Stimulated activated CD4-positive, alpha-beta T cell treated with anti-CD3 and anti-CD28 coated beads, Interleukin-2, amount 100 ng/mL, for 4 hours (primary cell): ENCODE data around the gene SLC2A6.

ENCODE experiments used
- DNase-seq: peaks from one replicate; pipeline ENCODE4 v3.0.0-alpha.2; 2020; ENCODE audit warnings: low read depth

The SLC2A6 gene

DNA sequence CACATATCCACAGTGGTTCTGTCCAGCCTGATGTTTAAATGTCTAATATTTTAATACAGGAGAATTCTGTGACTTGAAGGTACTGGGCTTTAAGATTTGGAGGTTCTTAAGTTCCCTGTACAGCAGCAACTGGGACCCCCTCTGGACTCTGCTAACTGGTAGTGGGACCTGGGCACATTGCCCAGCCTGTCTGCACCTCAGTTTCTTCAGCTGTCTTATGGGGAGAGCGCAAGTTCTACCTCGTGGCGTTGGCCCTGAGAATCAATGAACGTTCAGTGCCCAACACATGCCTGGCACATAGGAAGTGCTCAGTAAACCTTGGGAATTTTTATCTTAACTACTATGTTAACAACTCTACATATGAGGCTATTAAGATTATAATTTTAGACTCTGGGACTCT, 1.4 kb downstream of the SLC2A6 start:
- no peak for DNase-seq

DNA sequence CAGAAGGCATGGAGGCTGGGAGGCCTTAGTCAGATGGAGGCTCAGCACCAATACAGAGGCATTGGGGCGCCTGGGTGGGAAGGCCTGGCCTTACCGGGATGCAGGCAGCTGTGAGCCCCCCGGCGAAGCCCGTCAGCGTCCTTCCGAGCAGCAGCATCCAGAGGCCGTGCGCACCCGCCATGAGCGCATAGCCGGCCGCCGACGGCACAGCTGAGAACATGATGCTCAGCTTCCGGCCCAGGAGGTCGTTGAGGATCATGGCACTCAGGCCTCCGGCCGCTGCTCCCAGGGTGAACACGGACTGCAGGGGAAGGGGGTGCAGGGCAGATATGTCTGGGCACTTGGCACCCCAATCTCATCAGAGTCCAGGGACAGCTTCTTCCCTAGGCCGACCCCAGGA, 2.0 kb downstream of the SLC2A6 start:
- no peak for DNase-seq

DNA sequence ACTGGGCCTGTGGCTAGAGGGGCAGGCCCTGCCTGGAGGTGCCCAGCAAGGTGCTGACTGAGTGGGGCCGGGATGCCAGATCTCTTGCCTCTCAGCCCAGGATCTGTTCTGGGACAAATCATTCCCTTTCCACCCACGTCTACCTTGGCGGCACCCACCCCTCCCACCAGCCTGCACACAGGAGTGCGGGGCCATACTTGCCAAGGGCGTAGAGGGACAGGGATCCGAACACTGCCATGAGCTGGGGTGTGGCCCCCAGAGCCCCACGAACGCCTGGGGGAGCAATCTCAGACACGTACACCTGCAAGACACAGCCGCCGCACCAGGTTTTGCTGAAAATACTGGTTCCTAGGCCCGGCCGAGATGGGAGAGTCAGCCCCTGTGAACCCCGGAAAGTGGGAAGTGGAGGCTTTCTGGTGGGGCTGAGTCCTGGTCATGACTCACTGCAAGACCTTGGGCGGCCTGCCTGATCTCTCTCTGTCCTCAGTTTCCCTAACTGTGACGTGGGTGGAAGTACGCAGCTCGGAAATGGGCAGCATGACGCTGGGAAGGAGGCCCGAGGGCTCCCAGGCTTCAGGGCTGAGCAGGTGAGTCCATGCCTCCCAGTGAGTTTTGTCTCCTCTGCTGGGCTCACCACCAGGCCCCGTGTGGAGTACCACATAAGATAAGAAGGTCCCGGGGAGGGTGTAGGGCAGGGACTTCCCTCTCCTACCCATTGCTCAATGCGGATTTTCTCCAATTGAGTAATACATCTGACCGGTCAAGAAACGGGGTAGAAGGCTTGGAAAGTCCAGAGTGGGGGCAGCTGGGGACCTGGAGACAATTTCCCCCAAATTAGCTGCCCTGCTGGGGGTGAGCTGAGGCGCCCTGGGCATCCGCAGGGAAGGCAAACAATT, 2.6 kb downstream of the SLC2A6 start:
- DNase-seq: no peak

DNA sequence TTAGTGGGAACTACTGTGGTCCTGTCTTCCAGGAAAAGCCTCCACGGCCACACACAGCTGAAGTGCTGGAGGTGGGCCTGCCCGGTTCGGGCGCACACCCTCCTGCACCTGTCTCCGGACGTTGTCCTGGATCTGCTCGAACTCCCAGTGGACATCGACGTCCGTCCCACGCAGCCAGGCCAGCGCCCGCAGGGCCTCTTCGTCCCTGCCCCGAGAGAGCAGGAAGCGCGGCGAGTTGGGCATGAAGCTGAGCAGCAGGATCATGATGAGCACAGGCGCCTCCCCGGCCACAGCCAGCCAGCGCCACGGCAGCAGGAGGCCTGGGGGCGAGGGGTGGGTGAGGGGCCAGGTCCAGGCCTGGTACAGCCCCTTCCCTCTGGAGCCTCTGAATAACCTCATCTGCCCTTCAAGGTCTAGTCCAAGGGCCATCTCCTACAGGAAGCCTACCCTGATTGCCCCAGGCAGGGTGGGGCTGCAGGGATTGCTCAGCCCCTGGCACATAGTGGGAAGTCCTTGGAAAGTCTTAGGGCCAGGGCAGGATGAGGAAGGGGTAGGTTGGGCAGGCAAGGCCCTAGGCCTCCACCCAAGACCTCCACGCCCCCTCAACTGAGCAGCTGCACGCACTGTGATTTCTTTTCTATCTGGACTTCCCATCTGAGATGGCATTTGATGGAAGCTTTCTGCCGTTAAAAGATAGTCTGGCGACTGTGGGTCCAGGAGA, 3.4 kb downstream of the SLC2A6 start:
- no peak for DNase-seq

DNA sequence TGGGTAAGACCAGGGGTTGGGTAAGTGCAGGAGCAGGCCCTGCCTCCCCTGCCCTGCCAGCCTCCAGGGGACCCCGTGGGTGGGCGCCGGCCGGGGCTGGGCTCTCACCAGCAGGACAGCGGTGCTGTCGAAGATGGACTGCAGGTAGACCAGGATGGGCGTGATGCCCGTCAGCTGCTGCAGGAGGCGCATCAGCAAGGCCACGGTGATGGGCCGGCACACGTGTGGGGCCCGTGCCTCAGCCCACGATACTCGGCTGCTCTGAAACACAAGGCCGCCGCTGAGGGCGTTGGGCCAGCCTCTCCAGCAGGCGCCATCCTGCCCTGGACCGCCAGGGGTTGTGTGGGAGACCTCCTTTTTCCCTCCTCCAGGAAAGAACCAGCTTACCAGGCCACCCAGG, 4.0 kb downstream of the SLC2A6 start:
- no peak for DNase-seq

DNA sequence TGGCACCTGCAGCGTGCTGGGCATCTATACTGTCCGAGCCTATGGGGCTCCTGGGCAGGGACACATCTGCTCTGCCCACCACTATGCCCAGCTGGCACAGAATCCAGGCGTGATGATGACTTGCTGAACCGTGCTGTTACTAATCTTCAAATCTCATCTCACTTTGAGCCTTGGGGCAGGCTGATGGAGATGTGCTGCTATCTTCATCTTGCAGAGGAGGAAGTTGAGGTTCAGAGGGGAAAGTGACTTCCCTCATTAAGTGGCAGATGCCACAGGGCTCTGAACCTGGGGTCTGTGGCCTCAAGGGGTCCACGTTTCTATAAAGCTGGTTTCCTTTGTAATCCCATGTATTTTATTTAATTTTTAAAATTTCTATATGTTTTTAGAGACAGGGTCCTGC, 4.7 kb downstream of the SLC2A6 start:
- no peak for DNase-seq

DNA sequence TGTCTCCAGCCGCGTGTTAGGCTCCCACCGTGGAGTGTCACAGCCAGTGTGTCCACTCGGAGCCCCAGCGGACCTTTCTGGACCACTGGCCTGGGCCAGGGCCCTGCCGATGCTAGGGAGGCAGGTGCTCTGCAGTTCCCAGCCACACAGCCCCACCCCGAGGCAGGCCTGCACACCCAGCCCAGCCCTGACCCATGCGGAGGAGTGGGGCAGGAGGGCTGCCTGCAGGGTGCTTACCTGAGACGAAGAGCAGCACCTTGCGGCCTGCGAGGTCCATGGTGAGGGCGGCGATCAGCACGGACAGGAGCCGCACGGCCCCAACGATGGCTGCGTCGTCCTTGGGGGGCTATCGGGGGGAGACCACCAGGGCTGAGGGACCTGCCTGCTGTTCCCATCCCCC, 5.2 kb downstream of the SLC2A6 start:
- DNase-seq: no peak

DNA sequence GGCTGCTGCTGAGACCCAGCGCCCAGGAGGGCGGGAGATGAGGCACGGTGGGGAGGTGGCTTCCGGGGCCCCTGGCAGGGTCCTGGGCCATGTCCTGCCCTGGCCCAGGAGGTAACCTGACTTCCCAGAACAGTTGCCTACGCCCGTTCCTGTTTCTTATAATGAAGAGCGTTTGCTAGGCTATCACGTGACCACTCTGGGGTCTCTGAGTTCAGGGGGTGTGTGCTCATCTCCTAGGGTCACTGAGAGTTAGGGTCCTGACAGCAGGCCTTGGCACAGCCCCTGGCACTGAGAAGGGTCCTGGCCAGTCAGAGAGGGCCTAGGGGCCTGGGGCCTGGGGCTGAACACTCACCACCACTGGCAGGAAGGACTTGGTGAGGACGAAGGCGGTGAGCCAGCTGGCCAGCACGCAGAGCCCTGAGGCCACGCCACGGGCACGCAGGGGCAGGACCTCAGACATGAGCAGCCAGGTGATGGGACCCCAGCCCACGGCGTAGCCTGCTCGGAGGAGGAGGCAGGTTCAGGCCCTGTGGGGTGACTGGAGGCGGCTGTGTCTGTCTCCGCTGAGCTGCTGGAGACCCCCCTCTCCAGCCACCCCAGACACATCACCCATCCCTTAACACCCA, 6.0 kb downstream of the SLC2A6 start:
- DNase-seq: no peak

DNA sequence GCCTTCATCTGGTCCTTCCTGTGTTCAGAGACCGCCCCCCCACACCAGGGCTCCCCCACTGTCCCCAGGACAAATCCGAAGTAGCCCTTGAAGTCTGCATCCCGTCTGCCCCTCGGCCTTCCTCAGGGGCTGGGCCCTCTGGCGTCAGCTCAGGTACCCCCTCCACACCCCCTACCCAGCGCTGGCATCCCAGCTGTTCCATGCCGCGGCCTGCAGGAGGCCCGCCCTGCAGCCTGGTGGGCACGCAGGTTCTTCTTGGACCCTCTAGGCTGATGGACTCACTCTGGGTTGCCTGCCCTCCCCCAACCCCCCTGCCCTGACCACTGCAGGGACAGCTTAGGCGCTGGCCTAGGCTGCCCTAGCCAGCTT, 6.6 kb downstream of the SLC2A6 start:
- no peak for DNase-seq

DNA sequence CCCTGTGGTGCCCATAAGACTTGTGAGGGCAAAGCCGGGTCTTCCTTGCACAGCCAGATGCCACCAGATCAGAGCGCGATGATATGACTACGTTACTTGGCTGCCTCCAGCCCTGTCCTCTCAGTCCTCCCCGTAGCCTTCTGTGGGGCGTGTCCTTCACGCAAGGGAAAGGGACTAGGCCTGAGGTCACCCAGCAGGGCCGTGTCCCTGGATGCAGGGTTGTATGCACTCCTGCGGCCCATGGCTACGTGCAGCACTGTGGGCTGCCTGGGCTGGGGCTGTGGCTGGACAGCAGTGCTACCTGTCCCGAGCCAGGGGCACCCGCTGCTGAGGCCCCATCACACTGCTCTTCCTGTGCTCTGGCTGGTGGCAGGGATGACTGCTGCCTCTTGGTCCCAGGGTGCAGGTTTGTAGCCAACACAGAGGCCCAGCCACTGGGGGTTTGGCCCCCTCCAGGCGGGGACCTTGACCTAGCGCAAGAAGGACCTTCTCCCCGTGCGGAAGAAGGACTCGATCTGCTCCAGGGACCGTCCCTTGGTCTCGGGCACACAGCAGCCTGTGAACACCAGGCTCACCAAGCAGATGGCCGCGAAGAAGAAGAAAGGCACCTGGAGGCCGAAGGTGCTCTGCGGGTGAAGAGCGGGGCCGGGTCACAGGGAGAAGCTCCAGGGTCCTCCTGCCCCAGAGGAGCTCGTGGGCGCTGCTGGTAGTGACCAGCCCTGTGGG, 7.2 kb downstream of the SLC2A6 start:
- no peak for DNase-seq

DNA sequence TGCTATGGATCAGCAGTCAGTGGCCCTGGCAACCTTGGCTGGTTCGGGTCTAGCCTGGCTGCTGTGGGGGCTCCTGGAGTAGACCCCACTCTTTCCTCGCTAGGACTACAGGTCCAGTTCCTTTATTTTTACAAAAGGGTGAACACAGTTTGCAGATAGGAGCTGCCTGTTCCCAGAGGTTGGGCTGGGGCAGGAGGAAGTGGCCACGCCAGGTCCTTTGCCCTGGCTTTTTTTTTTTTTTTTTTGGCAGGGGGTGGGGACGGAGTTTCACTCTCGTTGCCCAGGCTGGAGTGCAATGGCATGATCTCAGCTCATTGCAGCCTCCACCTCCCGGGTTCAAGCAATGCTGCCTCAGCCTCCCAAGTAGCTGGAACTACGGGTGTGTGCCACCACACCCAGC, 7.9 kb downstream of the SLC2A6 start:
- no peak for DNase-seq

DNA sequence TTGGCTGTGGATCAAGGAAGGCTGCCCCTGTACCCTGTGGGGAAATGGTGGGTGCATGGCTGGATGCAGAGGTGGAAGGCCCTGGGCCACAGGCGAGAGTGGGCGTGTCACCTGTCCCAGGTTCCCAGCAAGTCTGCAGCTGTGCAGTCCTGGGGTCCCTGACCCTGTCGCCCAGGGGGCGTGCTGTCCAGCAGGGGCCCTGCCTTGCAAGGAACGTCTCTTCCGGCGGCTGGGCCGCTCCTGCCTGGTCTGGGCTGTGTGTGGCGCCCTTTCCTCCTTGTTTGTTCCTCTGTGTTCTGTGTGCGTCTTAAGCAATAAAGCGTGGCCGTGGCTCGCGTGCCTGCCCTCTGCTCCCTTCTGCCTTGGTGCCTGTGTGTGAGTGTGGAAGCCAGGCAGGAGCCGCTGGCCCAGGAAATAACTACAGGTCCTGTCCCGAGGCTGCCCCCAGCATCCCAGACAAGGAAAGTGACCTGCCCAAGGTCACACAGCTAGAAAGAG, 8.4 kb downstream of the SLC2A6 start:
- no peak for DNase-seq

DNA sequence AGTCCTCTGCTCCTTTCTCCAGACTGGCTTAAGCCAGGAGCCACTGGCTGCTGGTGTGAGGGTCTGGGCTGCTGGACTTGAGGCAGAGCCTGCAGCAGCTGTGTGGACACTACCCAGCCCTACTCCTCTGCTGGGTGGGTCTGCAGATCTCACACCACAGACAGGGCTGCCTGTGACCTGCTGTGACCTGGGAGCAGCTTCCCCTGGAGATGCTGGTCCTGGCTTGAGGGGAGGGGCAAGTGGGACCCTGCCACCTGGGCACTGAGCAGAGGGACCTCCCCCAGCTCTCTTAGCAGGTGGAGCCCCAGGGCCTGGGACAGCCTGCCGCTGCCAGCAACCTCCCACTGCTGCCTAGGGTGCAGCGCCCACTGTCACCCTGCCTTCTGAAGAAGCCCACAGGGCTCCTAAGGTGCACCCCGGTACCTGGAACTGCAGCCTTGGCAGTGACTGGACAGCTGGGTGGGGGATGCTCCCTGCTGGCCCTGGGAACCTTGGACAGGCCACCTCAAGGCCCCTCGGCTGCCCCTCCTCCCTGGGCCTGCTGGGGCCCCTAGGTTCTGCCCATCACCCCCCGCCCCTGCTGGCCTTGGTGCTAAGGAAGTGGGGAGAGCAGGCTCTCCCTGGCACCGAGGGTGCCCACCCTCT, 10.0 kb downstream of the SLC2A6 start:
- DNase-seq: no peak

DNA sequence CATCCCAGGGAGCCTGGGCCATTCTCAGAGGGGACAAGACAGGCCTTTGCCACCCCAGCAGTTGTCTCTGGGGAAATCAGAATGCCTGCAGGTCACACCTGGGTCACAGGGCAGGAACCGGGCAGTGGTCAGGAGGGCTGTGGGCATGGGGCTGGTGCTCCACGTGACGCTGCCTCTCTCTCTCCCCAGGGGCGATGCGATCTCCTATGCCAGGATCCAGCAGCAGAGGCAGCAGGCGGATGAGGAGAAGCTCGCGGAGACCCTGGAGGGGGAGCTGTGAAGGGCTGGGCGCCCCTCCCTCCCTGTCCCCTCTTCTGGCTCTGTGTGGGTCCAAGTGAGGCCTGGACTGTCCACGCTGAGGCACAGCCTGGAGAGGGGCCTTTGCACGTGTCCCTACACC, 10.5 kb downstream of the SLC2A6 start:
- DNase-seq: no peak

DNA sequence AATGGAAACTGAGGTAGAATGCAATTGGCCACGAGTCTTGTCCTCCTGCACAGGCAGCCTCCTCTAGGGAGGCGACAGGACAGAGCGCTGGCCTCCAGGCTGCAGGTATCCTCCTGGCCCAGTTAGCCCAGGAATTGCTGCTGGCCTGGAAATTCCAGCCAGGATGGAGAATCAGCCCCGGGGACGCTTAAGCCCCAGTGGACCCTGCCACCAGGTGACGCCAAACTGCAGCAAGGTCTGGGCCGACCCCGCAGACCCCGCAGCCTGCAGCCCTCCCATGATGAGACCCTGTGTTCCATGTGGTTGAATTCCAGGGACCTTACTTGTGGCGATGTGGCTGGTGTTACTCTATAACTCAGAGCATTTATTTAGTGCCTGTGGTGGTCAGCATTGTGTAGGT, 11.8 kb downstream of the SLC2A6 start:
- DNase-seq: no peak

DNA sequence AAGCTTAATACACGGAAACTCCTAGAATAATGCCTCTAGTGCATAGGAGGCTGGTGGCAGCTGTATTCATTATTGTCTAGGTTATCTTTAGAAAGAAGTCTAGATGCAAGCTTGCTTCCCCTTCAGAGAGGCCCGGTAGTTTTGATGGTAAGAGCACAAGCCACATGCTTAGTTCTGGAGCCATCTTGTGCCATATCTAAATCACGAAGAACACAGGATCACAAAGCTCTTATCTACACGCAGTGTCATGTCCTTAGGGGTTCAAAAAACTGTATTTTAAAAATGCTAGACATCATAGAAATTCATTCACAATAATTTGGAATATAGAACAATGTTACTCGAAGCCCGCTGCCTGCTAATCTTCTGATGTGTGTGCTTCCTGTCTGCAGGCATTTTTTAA, 12.9 kb downstream of the SLC2A6 start:
- DNase-seq: no peak

DNA sequence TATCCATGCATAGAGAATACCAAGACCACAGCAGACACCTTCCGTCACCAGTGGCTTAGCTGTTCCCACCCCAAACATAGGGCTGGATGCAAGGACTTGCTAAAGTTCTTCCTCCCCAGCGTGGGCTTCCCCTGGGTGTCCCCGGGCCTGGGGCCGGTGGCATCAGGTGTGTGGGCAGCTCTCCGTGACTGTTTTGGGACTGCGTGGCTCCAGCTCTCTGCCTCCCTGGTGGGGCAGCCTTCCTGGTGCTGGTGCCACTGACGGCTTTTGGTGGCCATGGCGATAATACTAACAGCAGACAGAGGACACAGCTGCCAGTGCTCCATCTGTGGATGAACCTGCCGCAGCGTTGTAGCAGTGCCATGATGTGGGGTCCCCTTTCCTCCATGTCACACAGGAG, 14.3 kb downstream of the SLC2A6 start:
- no peak for DNase-seq

DNA sequence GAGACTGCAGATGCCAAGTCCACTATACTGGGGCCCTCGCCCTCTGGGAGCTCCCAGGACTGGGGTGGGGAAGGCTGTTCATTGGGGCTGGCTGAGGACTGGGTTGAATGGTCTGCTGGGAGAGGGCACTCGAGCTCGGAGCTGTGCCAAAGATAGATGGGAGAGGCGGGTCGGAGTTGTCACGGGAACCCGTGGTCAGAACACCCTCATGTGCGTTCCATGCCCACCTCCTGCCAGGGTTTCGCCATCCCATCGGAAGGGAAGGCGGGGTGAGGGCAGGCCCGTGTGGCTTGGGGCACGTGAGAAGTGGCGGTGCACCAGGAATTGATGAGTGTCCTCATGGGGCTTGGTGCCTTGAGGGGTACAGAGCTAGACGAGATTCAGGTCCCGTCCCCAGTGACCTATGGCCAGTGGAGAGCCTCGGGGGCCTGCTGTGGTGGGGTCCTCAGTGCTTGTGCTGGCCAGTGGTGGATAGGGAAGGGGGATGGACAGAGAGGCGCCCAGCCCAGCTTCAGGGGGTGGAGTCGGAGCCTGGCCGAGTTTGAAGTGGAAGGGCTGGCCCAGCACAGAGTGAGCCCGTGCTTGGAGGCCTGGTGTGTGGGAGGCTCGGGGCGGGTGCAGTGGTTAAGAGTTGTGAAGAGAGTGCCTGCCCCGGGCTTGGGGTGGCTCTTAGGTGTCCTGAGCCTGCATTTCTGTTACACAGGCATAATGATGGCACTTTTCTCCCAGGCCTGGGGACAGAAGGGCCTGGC, 14.9 kb downstream of the SLC2A6 start:
- no peak for DNase-seq

DNA sequence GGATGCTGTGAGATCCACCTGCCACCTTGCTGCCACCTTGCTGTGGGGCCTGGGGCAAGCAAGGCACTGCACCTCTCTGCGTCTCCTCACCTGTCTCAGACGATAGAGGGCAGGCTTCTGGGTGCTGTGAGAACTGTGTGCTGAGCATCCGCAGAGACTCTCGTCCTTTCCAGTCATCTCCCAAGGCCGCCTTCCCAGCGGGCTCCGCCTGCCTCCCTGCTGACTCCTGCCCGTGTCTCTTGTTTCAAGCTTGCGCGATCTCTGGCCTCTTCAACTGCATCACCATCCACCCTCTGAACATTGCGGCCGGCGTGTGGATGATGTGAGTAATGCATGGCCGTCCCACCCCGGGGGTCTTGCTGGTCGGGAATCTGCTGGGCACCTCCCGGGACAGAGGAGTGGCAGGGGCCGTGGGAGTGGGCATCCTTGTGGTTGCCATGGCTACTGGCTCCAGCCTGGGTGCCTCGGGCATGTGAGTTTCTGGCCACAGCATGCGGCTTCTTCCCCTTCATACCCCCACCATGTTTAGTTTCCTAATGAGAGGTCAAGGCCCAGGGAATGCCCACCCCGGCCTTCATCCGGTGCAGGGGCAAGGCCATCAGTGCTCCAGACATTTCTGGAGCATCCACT, 15.6 kb downstream of the SLC2A6 start:
- DNase-seq: no peak

DNA sequence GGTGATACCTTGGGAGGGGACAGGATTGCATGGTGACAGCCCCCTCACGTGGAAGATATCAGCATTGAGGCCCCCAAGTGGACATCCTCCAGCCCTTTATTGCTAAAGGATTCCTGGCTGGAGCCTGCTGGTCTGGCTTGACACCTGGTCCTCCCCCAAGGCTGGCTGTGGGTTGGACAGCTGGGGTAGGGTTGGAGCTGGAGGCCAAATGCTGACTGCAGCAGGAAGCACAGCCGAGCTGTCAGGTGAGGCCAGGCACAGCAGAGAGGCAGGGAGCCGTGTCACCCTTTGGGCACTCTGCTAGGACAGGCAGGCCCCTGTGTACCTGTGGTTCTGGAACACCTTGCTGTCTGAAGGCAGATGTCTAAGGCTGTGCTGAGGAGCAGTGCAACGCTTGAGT, 16.9 kb downstream of the SLC2A6 start:
- DNase-seq: no peak
